CD4-positive, alpha-beta T cell treated with Interferon gamma for 1 hour (primary cell): ENCODE data around the gene PTAFR.
A peak's percentile ranks its signal among the peaks of the same experiment; 100 is the strongest.

Experiments used
- DNase-seq: peaks from one replicate; pipeline ENCODE4 v3.0.0-alpha.2; 2020

Gene PTAFR

GRCh38 chr1:28175955-28176485 lies 470 bp downstream of the PTAFR start:
- DNase-seq = no peak

GRCh38 chr1:28173980-28174297 lies 2.6 kb downstream of the PTAFR start:
- no peak for DNase-seq

- peak; percentile 53 for DNase-seq
These were observed 3.1 kb downstream of the PTAFR start for GRCh38 chr1:28173151-28173979.

DNA sequence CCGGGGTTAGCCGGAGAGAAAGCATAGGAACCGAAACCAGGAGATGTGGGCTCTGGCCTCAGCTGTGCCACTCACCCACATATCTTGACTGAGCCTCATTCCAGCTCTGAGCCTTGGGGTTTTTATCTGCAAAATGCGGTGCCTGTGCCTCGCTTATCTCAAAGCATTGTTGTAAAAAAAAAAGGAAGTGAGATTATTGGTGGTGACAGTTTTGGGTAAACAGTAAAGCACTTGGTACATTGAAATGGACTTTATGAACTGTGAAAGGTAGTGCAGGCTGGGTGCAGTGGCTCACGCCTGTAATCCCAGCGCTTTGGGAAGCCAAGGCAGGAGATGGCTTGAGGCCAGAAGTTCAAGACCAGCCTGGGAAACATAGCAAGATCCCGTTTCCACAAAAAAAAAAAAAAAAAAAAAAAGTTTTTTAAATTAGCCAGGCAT lies 3.8 kb downstream of the PTAFR start:
- peak; percentile 63 for DNase-seq

DNA sequence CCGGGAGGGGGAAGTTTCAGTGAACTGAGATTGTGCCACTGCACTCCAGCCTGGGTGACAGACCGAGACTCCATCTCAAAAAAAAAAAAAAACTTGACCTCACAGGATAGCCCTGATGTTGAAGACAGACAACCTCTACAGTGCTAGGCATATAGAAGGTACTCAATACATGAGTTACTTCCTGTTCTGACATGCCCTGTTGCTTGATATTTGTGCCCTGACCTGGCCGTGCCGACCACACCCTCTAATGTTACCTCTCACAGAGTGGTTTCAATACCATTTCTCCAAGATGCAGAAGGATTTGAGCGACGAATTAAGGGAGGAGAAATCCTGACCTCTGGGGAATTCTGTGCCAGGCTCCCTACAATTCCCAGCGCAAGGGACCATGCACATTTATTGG lies 5.2 kb downstream of the PTAFR start:
- no peak for DNase-seq

DNA sequence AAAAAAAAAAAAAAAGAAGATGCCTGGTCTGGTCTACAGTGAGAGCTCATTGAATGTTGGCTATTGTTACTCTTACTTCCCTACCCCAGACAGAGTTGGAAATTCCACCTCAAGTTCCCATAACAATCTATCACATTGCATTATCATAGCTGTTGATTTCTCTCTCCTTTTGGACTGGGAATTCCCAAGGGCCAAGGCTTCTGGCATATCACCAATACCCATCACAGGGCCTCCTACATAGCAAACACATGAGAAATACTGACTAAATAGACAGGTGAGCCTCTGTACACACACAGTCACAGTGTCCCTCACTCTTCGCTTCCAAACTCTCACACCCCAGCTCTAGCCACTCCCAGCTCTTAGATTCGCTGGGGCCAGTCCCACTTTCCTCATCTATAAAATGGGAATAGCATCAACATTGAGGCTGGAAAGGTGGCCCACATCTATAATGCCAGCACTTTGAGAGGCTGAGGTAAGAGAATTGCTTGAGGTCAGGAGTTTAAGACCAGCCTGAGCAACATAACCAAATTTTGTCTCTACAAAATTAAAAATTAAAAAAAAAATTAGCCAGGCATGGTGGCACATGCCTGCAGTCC lies 6.4 kb downstream of the PTAFR start:
- no peak for DNase-seq

- no peak for DNase-seq
These were observed 12.9 kb downstream of the PTAFR start for GRCh38 chr1:28163496-28164161.

DNA sequence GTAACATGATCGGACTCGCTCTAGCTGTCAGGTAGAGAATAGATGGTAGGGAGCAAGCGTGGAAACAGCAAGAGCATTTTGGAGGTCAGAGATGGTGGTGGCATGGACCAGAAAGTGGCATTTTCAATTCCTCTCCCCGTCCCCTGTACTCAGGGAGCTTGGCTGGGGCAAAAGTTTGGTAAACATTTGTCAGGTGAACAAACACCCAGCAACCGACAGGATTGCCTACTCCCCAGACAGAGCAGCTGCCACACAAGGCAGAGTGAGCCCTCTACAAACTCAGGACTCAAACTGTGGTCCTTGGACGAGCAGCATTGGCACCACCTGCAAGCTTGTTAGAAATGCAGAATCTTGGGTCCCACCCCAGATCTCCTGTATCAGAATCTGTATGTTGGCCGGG lies 14.3 kb downstream of the PTAFR start:
- no peak for DNase-seq

DNA sequence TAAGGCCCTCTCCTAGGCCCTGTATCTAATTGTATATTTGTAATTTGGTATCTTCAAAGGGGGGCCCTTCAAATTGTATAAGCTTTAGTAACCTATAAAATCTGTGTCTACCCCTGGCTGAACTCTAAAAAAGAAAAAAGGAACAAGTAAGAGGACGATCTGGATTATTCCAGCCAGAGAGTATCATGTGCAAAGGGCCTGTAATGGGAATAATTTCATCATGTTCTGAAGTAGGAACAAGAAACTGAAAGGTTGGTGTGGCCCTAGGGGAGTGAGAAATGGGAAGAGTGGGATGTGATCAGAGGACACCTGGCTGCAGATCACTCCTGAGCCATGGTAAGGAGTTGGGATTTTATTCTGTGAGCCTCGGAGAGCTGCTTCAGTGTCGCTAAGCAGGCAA lies 14.7 kb downstream of the PTAFR start:
- no peak for DNase-seq

DNA sequence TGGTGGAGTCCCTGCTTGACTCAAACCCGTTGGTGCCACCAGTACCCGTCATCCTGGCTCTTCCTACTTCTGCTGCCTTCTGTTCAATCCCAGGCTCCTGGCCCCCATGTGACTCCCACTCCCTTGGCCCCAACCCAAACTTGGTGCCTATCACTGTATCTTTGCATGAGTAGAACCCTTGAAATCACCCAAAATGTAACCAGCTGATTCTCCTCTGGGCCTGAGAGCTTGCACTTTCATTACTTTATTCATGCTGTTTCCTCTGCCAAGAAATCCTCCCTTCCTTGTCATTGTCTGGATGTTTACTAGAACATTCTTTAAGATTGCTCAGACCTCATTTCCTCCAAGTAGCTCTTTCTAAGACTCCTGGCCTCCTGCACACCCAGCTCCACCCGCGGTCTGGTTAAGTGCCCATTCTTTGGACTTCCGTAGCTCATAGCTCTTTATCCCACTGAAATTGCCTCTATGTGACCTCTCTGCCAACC lies 15.7 kb downstream of the PTAFR start:
- DNase-seq = no peak

DNA sequence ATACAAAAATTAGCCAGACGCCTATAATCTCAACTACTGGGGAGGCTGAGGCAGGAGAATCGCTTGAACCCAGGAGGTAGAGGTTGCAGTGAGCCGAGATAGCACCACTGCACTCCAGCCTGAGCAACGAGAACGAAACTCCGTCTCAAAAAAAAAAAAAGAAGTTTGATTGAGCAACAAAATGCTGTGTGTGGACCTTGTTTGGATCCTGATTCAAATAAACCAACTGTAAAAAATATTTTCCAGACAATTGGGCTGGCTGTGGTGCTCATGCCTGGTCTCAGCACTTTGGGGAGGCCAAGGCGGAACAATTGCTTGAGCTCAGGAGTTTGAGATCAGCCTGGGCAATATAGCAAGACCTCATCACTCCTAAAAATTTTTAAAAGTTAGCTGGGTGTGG lies 16.8 kb downstream of the PTAFR start:
- no peak for DNase-seq

DNA sequence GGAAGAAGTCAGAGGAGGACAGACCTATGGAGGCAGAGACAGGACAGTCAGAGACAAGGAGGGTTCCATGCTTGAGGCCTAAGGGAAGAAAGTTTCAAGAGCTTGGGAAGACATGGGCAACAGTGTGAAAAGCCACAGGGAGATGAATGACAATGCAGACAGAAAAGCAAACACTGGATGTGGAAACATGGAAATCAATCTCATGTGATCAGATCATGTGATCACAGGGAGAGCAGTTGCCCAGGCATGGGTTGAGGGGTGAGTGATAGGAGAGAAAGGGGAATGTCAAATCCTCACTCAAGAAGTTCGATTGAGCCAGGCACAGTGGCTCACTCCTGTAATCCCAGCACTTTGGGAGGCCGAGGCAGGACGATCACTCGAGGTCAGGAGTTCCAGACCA lies 17.2 kb downstream of the PTAFR start:
- DNase-seq = no peak

DNA sequence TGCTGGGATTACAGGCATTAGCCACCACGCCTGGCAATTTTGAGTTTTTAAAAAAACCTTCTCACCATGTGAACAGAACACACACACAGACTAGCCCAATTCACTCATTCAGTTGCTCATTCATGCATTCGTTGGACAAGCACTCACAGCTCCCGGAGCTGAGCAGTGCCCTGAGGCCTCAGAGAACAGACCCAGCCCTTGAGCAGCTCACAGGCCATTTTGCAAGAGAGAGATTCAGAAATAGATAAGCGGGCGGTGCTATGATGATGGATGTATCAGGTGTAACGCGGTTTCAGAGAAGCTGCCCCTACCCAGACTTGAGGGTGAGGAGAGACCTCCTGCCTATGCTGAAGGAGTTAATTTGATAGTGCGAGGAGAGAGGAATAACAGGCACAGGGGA lies 18.6 kb downstream of the PTAFR start:
- DNase-seq = no peak

GRCh38 chr1:28156821-28157220 lies 19.7 kb downstream of the PTAFR start:
- peak; percentile 41 for DNase-seq

- no peak for DNase-seq
These were observed 20.9 kb downstream of the PTAFR start for GRCh38 chr1:28155628-28156027.

DNA sequence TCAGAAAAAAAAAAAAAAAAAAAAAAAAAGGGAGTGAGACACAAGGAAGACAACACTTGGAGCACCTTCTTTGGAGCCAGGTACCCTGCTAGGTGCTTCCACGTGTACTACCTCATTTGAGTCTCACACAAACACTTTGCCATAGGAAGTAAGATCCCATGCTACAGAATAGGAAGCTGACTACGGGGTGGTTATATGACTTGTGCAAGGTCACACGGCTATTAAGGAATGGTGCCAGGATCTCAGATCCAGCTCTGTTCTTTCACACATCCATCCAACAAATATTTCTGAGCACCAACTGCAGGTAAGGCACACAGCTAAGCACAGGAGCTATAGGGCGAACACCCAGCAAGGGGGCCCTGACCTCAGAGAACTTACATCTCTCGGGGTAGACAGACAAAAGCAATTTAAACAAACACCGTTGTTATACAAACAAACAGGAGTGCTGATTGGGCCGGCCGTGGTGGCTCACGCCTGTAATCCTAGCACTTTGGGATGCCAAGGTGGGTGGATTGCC lies 22.4 kb downstream of the PTAFR start:
- DNase-seq = no peak

- no peak for DNase-seq
These were observed 26.2 kb downstream of the PTAFR start for GRCh38 chr1:28150125-28150780.

GRCh38 chr1:28148880-28149195 lies 27.7 kb downstream of the PTAFR start:
- DNase-seq = no peak

- no peak for DNase-seq
These were observed 29.0 kb downstream of the PTAFR start for GRCh38 chr1:28147264-28148094.

- no peak for DNase-seq
These were observed 30.8 kb downstream of the PTAFR start for GRCh38 chr1:28145728-28146127.

- no peak for DNase-seq
These were observed 32.0 kb downstream of the PTAFR start for GRCh38 chr1:28144203-28145135.
